ENCODE measurements around the gene BHLHE40. TPM values are rescaled to one million over a fixed set of nuclear protein-coding genes. Genes with fewer than 3 reads are reported as not detected.
A peak's percentile ranks its signal among the peaks of the same experiment; 100 is the strongest.

The BHLHE40 gene
- total and polyA plus RNA-seq, 10 of the 15 experiments (the other 5 are each of a cell fraction or from before 2014, with no cell fraction given), result 25.2 to 106 (median 51.4) TPM

GRCh38 chr3:5011555-5012256 is 32.5 kb downstream of the BHLHE40 start (continued):
- no peak for TF ChIP-seq BCLAF1 (IDR thresholded peaks at IDR 0.05)
- TF ChIP-seq ZNF622 (IDR thresholded peaks at IDR 0.05), result no peak
- TF ChIP-seq EGR1 (IDR thresholded peaks at IDR 0.05; ENCODE audit: borderline replicate concordance in 1 of 2, low read depth in 2 of 2, low read length in 2 of 2), result peak in 1 of 2 experiments; percentile 68; a peak in 2 of 3 replicates
- TF ChIP-seq MEF2A (IDR thresholded peaks at IDR 0.05; ENCODE audit: insufficient read depth, low read depth, low read length), result no peak
- TF ChIP-seq HDAC6 (IDR thresholded peaks at IDR 0.05; ENCODE audit: unreplicated experiment), result no peak
- TF ChIP-seq ZNF217 (IDR thresholded peaks at IDR 0.05), result no peak
- TF ChIP-seq E2F4 (IDR thresholded peaks at IDR 0.05; ENCODE audit: low read depth, low read length), result 0 out of 2 replicates have a peak, but pooled peaks have one; percentile 20
- TF ChIP-seq E2F8 (IDR thresholded peaks at IDR 0.05; ENCODE audit: low read depth, partially characterized antibody), result peak; percentile 47
- peak; percentile 83 for TF ChIP-seq MXI1 (IDR thresholded peaks at IDR 0.05; ENCODE audit: low read depth, low read length)
- TF ChIP-seq NR2C1 (IDR thresholded peaks at IDR 0.05), result 0 out of 2 replicates have a peak, but pooled peaks have one; percentile 44
- TF ChIP-seq TARDBP (IDR thresholded peaks at IDR 0.05; ENCODE audit: borderline replicate concordance), result no peak
- TF ChIP-seq ZBED1 (IDR thresholded peaks at IDR 0.05; ENCODE audit: borderline replicate concordance), result peak; percentile 93
- peak; percentile 1; the same call in 1 of the 2 replicates for TF ChIP-seq SMC3 (IDR thresholded peaks at IDR 0.05; ENCODE audit: borderline replicate concordance, low read length)
- no peak for TF ChIP-seq YY1 (IDR thresholded peaks at IDR 0.05; ENCODE audit: low read depth, low read length)
- no peak for TF ChIP-seq CUX1 (IDR thresholded peaks at IDR 0.05; ENCODE audit: insufficient replicate concordance, low read depth, low read length)
- TF ChIP-seq POLR2AphosphoS5 (IDR thresholded peaks at IDR 0.05; ENCODE audit: low read length), result peak; percentile 58; the same call in 1 of the 2 replicates

Measured in GM12878 (cell line).